MM.1S (cell line): ENCODE measurements around the gene RNASET2.

Source experiments
- DNase-seq: peaks from one replicate; pipeline ENCODE4 v3.0.0-alpha.2; 2015
- H2AFZ ChIP-seq: fragments of 300-600 bp; sonication (generic); 2 replicates; pipeline ENCODE4 v1.6.0; 2016; ENCODE audit warnings: antibody characterized with exemption, low read length
- H3F3A ChIP-seq: fragments of 300-600 bp; sonication (generic); 2 replicates; pipeline ENCODE4 v1.6.1; 2016; ENCODE audit warnings: mild to moderate bottlenecking, antibody characterized with exemption, low read length, moderate library complexity, mixed read lengths; ENCODE audit not compliant: insufficient read depth
- H3K27ac ChIP-seq: fragments of 300-600 bp; sonication (generic); 2 replicates; pipeline ENCODE4 v1.5.1; 2016; ENCODE audit warnings: mild to moderate bottlenecking, low read length
- H3K27me3 ChIP-seq: fragments of 300-600 bp; sonication (generic); replicated peaks from 2 replicates; pipeline ENCODE4 v1.6.0; 2016; ENCODE audit warnings: low read length; ENCODE audit not compliant: insufficient read depth
- H3K36me3 ChIP-seq: fragments of 300-600 bp; sonication (generic); replicated peaks from 2 replicates; pipeline ENCODE4 v1.6.1; 2016; ENCODE audit warnings: mild to moderate bottlenecking, low read length, mixed read lengths; ENCODE audit not compliant: insufficient read depth
- H3K4me1 ChIP-seq: fragments of 300-600 bp; sonication (generic); 2 replicates; pipeline ENCODE4 v1.6.1; 2016; ENCODE audit warnings: low read length, mixed read lengths
- H3K4me2 ChIP-seq: fragments of 300-600 bp; sonication (generic); 2 replicates; pipeline ENCODE4 v1.6.0; 2016; ENCODE audit warnings: low read depth, low read length
- H3K4me3 ChIP-seq: fragments of 300-600 bp; sonication (generic); 2 replicates; pipeline ENCODE4 v1.5.1; 2016; ENCODE audit warnings: low read length, mixed read lengths
- H3K79me2 ChIP-seq: fragments of 300-600 bp; sonication (generic); 2 replicates; pipeline ENCODE4 v1.6.1; 2016; ENCODE audit warnings: mixed run types, low read length, mixed read lengths
- H3K9ac ChIP-seq: fragments of 300-600 bp; sonication (generic); 2 replicates; pipeline ENCODE4 v1.6.1; 2016; ENCODE audit warnings: low read length, mixed read lengths
- H3K9me2 ChIP-seq: fragments of 300-600 bp; sonication (generic); replicated peaks from 2 replicates; pipeline ENCODE4 v1.6.1; 2016; ENCODE audit warnings: mild to moderate bottlenecking, low read length, mixed read lengths; ENCODE audit not compliant: insufficient read depth
- H3K9me3 ChIP-seq: fragments of 300-600 bp; sonication (generic); replicated peaks from 2 replicates; pipeline ENCODE4 v1.6.1; 2016; ENCODE audit warnings: mild to moderate bottlenecking, low read length, mixed read lengths; ENCODE audit not compliant: insufficient read depth
- H4K20me1 ChIP-seq: fragments of 300-600 bp; sonication (generic); 2 replicates; pipeline ENCODE4 v1.6.1; 2016; ENCODE audit warnings: mild to moderate bottlenecking, low read length, moderate library complexity, mixed read lengths; ENCODE audit not compliant: insufficient read depth
- CTCF ChIP-seq: fragments of 300-600 bp; sonication (generic); IDR thresholded peaks from 2 replicates; pipeline ENCODE4 v1.5.1; 2016; ENCODE audit warnings: antibody characterized with exemption, low read length, mixed read lengths
- EZH2 ChIP-seq: fragments of 300-600 bp; sonication (generic); optimal IDR thresholded peaks from 2 replicates; pipeline ENCODE3; 2017; ENCODE audit warnings: low read depth, mild to moderate bottlenecking, antibody characterized with exemption, low read length, mixed read lengths
- EZH2phosphoT487 ChIP-seq: fragments of 300-600 bp; sonication (generic); IDR thresholded peaks from 2 replicates; pipeline ENCODE4 v1.6.1; 2018; ENCODE audit warnings: antibody characterized with exemption, low read length

Gene RNASET2

DNA sequence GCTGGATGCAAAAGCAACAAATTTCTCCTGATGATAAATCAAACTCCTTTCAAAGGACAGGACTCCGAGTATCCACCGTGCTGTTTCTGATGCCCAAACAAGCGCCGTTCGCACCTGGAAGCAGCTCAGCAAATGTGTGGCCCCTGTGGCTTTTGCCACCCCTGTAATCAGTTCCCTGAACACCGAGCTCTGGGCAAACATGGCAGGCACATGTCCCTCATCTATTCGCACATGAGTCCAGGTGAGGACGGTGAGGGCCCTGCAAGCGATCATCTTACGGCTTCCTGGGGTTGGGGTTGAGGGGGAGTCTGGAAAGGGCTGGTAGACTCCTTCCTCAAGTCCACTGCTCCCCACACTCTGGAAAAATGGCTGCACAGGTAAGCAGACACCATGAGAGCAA is 23.7 kb downstream of the RNASET2 start:
- Histone ChIP-seq H3F3A (no peaks in the 10 kb centered on the region), H2AFZ (no peak overlapping the region), H3K4me1 (no peaks in the 10 kb centered on the region), H3K9me3 (no peaks in the 10 kb centered on the region), H3K4me2 (no peak overlapping the region), H3K4me3 (no peak overlapping the region), H3K27ac (no peak overlapping the region), H4K20me1 (no peaks in the 10 kb centered on the region), H3K27me3 (no peaks in the 10 kb centered on the region), H3K79me2 (no peaks in the 10 kb centered on the region), H3K9me2 (no peaks in the 10 kb centered on the region), H3K9ac (no peak overlapping the region), H3K36me3 (no peaks in the 10 kb centered on the region)
- TF ChIP-seq EZH2phosphoT487 (no peak), CTCF (no peak), EZH2 (no peak)
- no peak for DNase-seq

DNA sequence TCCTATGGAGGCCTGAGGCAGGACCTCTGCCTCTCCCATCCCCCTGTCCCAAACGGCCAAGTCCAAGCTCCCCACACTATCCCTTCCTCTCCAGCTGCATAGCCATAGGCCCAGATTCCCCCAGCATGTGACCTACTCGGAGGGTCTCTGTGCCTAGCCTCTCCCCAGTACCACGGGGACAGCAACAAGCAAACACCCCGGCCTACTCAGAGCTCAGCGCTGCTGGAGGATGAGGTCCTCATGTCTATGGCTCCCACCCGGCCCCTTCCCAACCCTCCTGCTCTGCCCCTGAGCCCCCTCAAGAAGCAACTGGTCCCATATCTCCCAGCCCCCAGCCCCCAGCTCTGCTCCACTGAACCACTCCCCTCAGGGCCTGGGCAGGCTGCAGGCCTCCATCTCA is 24.2 kb downstream of the RNASET2 start:
- Histone ChIP-seq H3K27me3 (no peaks in the 10 kb centered on the region), H3K9me2 (no peaks in the 10 kb centered on the region), H3K36me3 (no peaks in the 10 kb centered on the region), H3F3A (no peaks in the 10 kb centered on the region), H4K20me1 (no peaks in the 10 kb centered on the region), H3K9me3 (no peaks in the 10 kb centered on the region), H2AFZ (no peak overlapping the region), H3K27ac (no peak overlapping the region), H3K4me2 (no peak overlapping the region), H3K4me3 (no peak overlapping the region), H3K79me2 (no peaks in the 10 kb centered on the region), H3K9ac (no peak overlapping the region), H3K4me1 (no peaks in the 10 kb centered on the region)
- no peak for DNase-seq
- TF ChIP-seq EZH2phosphoT487 = no peak
- no peak for TF ChIP-seq CTCF
- TF ChIP-seq EZH2 = no peak

DNA sequence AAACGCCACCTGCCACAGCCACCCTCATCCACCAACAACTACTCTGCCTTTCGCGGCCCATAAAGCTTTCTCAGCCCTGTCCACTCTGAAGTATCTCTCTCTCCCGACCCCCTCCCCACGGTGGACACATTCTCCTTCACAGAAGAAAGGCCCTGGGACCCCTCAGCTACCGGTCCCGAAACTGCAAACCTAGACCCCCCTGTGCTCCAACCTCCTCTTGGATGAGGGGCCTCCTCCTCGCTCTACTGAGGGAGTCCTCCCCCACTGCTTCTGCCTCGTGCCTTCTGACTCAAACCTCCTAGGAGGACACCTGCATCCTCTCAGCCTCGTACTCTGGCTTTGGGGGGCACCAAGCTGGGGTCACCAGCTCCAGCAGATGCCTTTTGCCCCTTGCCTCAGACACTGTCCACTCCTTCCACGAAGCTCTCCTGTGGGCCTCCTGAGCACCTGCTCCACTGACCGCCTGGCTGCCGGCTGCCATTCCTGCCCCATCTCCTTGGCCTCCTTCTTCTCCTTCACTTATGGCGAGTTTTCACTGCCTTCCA is 24.9 kb downstream of the RNASET2 start:
- Histone ChIP-seq H3K79me2 (no peaks in the 10 kb centered on the region), H3K9me3 (no peaks in the 10 kb centered on the region), H3K27me3 (no peaks in the 10 kb centered on the region), H3K4me3 (no peak overlapping the region), H3K4me2 (no peak overlapping the region), H3K9ac (no peak overlapping the region), H3F3A (no peaks in the 10 kb centered on the region), H3K27ac (no peak overlapping the region), H3K36me3 (no peaks in the 10 kb centered on the region), H3K4me1 (no peaks in the 10 kb centered on the region), H4K20me1 (no peaks in the 10 kb centered on the region), H3K9me2 (no peaks in the 10 kb centered on the region), H2AFZ (no peak overlapping the region)
- TF ChIP-seq CTCF = no peak
- TF ChIP-seq EZH2 = no peak
- TF ChIP-seq EZH2phosphoT487 = no peak
- no peak for DNase-seq
